ENCODE results near the gene SEMA6D.

Gene SEMA6D

GRCh38 chr15:47750030-47750739 is 32.9 kb downstream of the SEMA6D start:
- H3K27ac ChIP-seq: no peak overlapping the region
- no peaks in the 10 kb centered on the region for H3K4me1 ChIP-seq
- peaks cover 3 to 25% (median 6%) of the 10 kb centered on the region in 3 donors for H3K9me3 ChIP-seq
- intact Hi-C loops (cut with DNase I; ENCODE audit: low total_unique reads): no loop called here
- TF ChIP-seq CTCF (IDR thresholded peaks at IDR 0.05): no peak
- H3K4me3 ChIP-seq: no peak overlapping the region
- H3K36me3 ChIP-seq: peaks cover 0 to 11% (median 4%) of the 10 kb centered on the region in 3 donors
- no peaks in the 10 kb centered on the region for H3K27me3 ChIP-seq
- no peak for DNase-seq

GRCh38 chr15:47750740-47751262 is 33.5 kb downstream of the SEMA6D start:
- no peaks in the 10 kb centered on the region for H3K27me3 ChIP-seq
- TF ChIP-seq CTCF (IDR thresholded peaks at IDR 0.05): no peak
- peaks cover 3 to 26% (median 6%) of the 10 kb centered on the region in 3 donors for H3K9me3 ChIP-seq
- intact Hi-C loops (cut with DNase I; ENCODE audit: low total_unique reads): no loop called here
- H3K27ac ChIP-seq: no peak overlapping the region
- no peaks in the 10 kb centered on the region for H3K4me1 ChIP-seq
- no peak overlapping the region for H3K4me3 ChIP-seq
- H3K36me3 ChIP-seq: peaks cover 0 to 11% (median 5%) of the 10 kb centered on the region in 3 donors
- no peak for DNase-seq

- Histone ChIP-seq H3K27me3 (no peaks in the 10 kb centered on the region), H3K36me3 (peaks cover 0 to 11% (median 5%) of the 10 kb centered on the region in 3 donors), H3K4me1 (no peaks in the 10 kb centered on the region), H3K4me3 (no peak overlapping the region), H3K9me3 (peaks cover 3 to 26% (median 6%) of the 10 kb centered on the region in 3 donors), H3K27ac (no peak overlapping the region)
- intact Hi-C loops (cut with DNase I; ENCODE audit: low total_unique reads): no loop called here
- no peak for TF ChIP-seq CTCF (IDR thresholded peaks at IDR 0.05)
- DNase-seq: no peak
Measured at GRCh38 chr15:47753591-47753990, 36.3 kb downstream of the SEMA6D start.

GRCh38 chr15:47754312-47754711 is 37.0 kb downstream of the SEMA6D start:
- peaks cover 3 to 26% (median 6%) of the 10 kb centered on the region in 3 donors for H3K9me3 ChIP-seq
- TF ChIP-seq CTCF (IDR thresholded peaks at IDR 0.05): no peak
- DNase-seq: no peak
- H3K27me3 ChIP-seq: no peaks in the 10 kb centered on the region
- intact Hi-C loops (cut with DNase I; ENCODE audit: low total_unique reads): no loop called here
- peaks cover 0 to 11% (median 5%) of the 10 kb centered on the region in 3 donors for H3K36me3 ChIP-seq
- H3K4me1 ChIP-seq: no peaks in the 10 kb centered on the region
- H3K27ac ChIP-seq: no peak overlapping the region
- H3K4me3 ChIP-seq: no peak overlapping the region

GRCh38 chr15:47755941-47756340 is 38.6 kb downstream of the SEMA6D start:
- H3K9me3 ChIP-seq: peaks cover 3 to 26% (median 6%) of the 10 kb centered on the region in 3 donors
- H3K36me3 ChIP-seq: peaks cover 5 to 11% (median 6%) of the 10 kb centered on the region in 3 donors
- TF ChIP-seq CTCF (IDR thresholded peaks at IDR 0.05): no peak
- no peaks in the 10 kb centered on the region for H3K27me3 ChIP-seq
- no peaks in the 10 kb centered on the region for H3K4me1 ChIP-seq
- no peak for DNase-seq
- intact Hi-C loops (cut with DNase I; ENCODE audit: low total_unique reads): no loop called here
- H3K27ac ChIP-seq: no peak overlapping the region
- no peak overlapping the region for H3K4me3 ChIP-seq

Data from tibial artery (tissue), 4 donors.